ENCODE results near the gene SLC10A3.

The SLC10A3 gene

DNA sequence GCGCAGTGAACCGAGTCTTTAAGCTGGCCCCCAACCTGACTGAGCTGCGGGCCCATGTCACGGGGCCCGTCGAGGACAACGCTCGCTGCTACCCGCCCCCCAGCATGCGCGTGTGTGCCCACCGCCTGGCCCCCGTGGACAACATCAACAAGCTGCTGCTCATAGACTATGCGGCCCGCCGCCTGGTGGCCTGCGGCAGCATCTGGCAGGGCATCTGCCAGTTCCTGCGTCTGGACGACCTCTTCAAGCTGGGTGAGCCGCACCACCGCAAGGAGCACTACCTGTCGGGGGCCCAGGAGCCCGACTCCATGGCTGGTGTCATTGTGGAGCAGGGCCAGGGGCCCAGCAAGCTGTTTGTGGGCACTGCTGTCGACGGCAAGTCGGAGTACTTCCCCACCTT is 30.1 kb downstream of the SLC10A3 start:
- peak overlapping the region; percentile 65 for H3K4me3 ChIP-seq (ENCODE audit: low read depth, low read length)
- in situ Hi-C loops (cut with HindIII; ENCODE audit: low sequenced_read_pairs), result no loop called here
- TF ChIP-seq CTCF (IDR thresholded peaks at IDR 0.05; ENCODE audit: low read depth, low read length), result peak; percentile 11
- no peak for DNase-seq (ENCODE audit: low read depth, low spot score)

DNA sequence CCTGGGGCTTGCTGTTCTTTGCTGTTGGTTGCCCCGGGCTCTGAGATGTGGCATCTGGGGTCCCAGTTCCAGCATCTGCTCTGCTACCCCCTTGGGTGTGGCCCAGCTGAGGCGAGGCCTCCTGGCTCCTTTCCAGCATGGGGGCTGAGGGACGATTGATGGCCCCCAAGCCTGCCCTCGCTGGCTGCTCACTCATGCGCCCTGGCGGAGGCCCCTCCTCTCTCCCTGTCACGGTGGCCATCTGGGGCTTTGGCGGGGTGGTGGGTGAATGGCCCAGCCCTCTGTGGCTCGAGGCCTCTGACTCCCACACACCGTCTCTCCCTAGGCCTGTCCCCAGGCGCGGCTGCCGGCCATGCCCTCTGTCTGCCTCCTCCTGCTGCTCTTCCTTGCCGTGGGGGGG is 30.6 kb downstream of the SLC10A3 start:
- TF ChIP-seq CTCF (IDR thresholded peaks at IDR 0.05; ENCODE audit: low read depth, low read length), result no peak
- in situ Hi-C loops (cut with HindIII; ENCODE audit: low sequenced_read_pairs), result no loop called here
- DNase-seq (ENCODE audit: low read depth, low spot score), result no peak
- peak overlapping the region; percentile 65 for H3K4me3 ChIP-seq (ENCODE audit: low read depth, low read length)

- DNase-seq (ENCODE audit: low read depth, low spot score), result no peak
- TF ChIP-seq CTCF (IDR thresholded peaks at IDR 0.05; ENCODE audit: low read depth, low read length), result no peak
- peak overlapping the region; percentile 65 for H3K4me3 ChIP-seq (ENCODE audit: low read depth, low read length)
- in situ Hi-C loops (cut with HindIII; ENCODE audit: low sequenced_read_pairs), result no loop called here
Measured at GRCh38 chrX:154458954-154459778, 31.3 kb downstream of the SLC10A3 start.

GRCh38 chrX:154458116-154458953 is 32.1 kb downstream of the SLC10A3 start, which contains the start of gene PLXNA3:
Gene PLXNA3, plus strand, starts transcription at chrX:154458281. Its CDS starts 1,903 bp downstream, at chrX:154460184.
- DNase-seq (ENCODE audit: low read depth, low spot score), result no peak
- no peak for TF ChIP-seq CTCF (IDR thresholded peaks at IDR 0.05; ENCODE audit: low read depth, low read length)
- H3K4me3 ChIP-seq (ENCODE audit: low read depth, low read length), result peak within 1 kb of the TSS; percentile 65
- in situ Hi-C loops (cut with HindIII; ENCODE audit: low sequenced_read_pairs), result no loop called here

- in situ Hi-C loops (cut with HindIII; ENCODE audit: low sequenced_read_pairs), result no loop called here
- TF ChIP-seq CTCF (IDR thresholded peaks at IDR 0.05; ENCODE audit: low read depth, low read length), result no peak
- no peak for DNase-seq (ENCODE audit: low read depth, low spot score)
- H3K4me3 ChIP-seq (ENCODE audit: low read depth, low read length), result peak overlapping the region; percentile 38
Measured at GRCh38 chrX:154457491-154458115, 32.8 kb downstream of the SLC10A3 start.

DNA sequence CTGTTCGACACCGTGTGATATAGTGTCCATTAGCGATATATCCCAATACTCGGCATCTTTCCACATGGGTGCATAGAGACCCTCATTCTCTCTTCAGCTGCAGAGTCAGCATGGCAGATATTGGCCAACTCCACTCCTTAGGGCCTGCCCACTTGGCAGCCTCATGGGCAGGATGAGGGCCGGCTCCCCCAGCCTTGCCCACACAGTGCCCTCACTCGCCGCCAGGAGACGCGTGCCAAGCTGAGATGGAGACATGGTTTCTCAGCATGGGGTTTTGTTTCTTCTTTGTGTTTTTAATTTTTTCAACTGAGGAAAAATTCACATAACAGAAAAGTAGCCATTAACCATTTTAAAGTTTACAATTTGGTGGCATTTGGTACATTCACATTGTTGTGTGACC is 37.6 kb downstream of the SLC10A3 start:
- no peak for DNase-seq (ENCODE audit: low read depth, low spot score)
- in situ Hi-C loops (cut with HindIII; ENCODE audit: low sequenced_read_pairs), result no loop called here

More for the DNA sequence above, 37.6 kb downstream of the SLC10A3 start:
- peak; percentile 5 for TF ChIP-seq CTCF (IDR thresholded peaks at IDR 0.05; ENCODE audit: low read depth, low read length)
- no peak overlapping the region for H3K4me3 ChIP-seq (ENCODE audit: low read depth, low read length)
